Aorta (tissue), 5 donors: ENCODE measurements around the gene MYL9. TPM values are rescaled to one million over a fixed set of nuclear protein-coding genes. Genes with fewer than 3 reads are reported as not detected.

Experiments used
- ATAC-seq: fragments of 200-7000 bp; cut with Tn5 transposase; one replicate; pipeline ENCODE4 v1.9.1; 2022; ENCODE audit warnings: moderate library complexity; ENCODE audit not compliant: low FRiP score
- DNase-seq, 2 donors: peaks; one replicate each; pipeline ENCODE4 v3.0.0-alpha.2; 2020
- H3K27ac ChIP-seq, 2 donors: one replicate each; pipeline ENCODE4 v1.5.1; 2013; ENCODE audit warnings: low read length in 2 of 2, mild to moderate bottlenecking in 2 of 2, moderate library complexity in 2 of 2, control low read depth in 1 of 2, inconsistent platforms in 1 of 2, low read depth in 1 of 2
- H3K27me3 ChIP-seq, 2 donors: one replicate each; pipeline ENCODE4 v1.6.1; 2013; ENCODE audit warnings: control low read depth in 1 of 2, low read length in 1 of 2, mild to moderate bottlenecking in 1 of 2, moderate library complexity in 1 of 2; ENCODE audit not compliant: insufficient read depth in 2 of 2, control insufficient read depth in 1 of 2
- H3K36me3 ChIP-seq, 2 donors: one replicate each; pipeline ENCODE4 v1.6.1; 2013; ENCODE audit warnings: control low read depth in 1 of 2, low read length in 1 of 2, mild to moderate bottlenecking in 1 of 2; ENCODE audit not compliant: insufficient read depth in 2 of 2, control insufficient read depth in 1 of 2
- H3K4me1 ChIP-seq, 2 donors: one replicate each; pipeline ENCODE4 v1.6.1; 2013; ENCODE audit warnings: low read length in 2 of 2, control low read depth in 1 of 2, mild to moderate bottlenecking in 1 of 2, moderate library complexity in 1 of 2; ENCODE audit not compliant: insufficient read depth in 2 of 2, control insufficient read depth in 1 of 2
- H3K4me3 ChIP-seq, 2 donors: one replicate each; pipeline ENCODE4 v1.5.1; 2013; ENCODE audit warnings: low read length in 2 of 2, control low read depth in 1 of 2, mild to moderate bottlenecking in 1 of 2
- H3K9me3 ChIP-seq: one replicate; pipeline ENCODE4 v1.6.1; 2013; ENCODE audit warnings: mild to moderate bottlenecking, low read length; ENCODE audit not compliant: control insufficient read depth
- WGBS, 2 donors: extraction: QIAGEN DNeasy Blood & Tissue Kit; methylation state at CpG; one replicate each; pipeline ENCODE4 v1.1.7; 2013; 5-methylcytosine and 5-hydroxymethylcytosine counted together
- intact Hi-C, 2 donors: fragments of 100-400 bp; cut with DNase I; formaldehyde crosslinking; loops; one replicate each; pipeline versions ENCODE4 v1.14.2 to v1.15.0; 2022
- polyA plus RNA-seq, 2 donors: library from polyadenylated mRNA; stranded (reverse); fragments of 200-250 nt; gene quantifications; one replicate each; pipeline ENCODE4 v1.2.3, GENCODE V29; 2013
- total RNA-seq, 2 donors: library from RNA; stranded (reverse); fragmentation: NEBNext Ultra II Directional; extraction: Animal tissue kit (Norgen Biotek cat#: 25700); gene quantifications; one replicate each; pipeline ENCODE4 v1.2.1, GENCODE V29; 2021
- donor health status: healthy with polysubstance abuse.
- donor health status: Bipolar disorder and iron deficiency.
- donor health status: DM: no; HTN: no; CAD: no.
- donor health status: DM: no; HTN: no; CAD: no.
- donor health status: DM: yes; HTN: yes; CAD: no.

Gene MYL9
- total and polyA plus RNA-seq, 4 donors: 1,693 to 3,222 (median 2,353) TPM

DNA sequence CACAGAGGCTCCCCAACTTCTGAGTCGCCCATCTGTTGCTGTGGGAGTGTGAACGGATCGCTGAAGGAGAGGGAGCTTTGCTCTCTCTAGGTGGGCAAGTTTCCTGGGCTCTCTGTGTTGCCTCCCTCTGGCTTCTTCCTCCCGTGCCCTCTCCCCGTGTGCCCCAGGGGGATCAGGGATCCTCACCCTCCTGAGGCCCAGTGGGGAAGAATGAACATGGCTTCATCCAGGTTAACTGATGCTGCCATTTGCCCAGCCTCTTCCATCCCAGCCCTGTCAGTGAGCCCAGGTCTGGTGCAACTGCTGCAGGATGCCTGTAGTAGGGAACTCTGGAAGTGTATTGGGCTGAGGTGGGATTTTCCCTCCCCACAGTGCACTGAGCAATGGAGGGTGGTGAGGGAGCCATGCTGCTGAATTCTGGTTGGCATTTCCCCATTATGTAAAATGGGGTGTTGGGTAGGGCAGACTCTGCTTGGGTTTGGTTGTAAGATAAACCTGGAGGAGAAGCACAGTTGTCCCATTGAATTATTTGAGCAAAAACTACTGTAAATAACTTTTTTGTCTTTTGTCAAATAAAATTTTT lies 52.1 kb downstream of the MYL9 start:
- intact Hi-C loops: loop anchor here (5.0 kb wide), 1 partner anchor 36 kb away; no protein-coding TSS in a partner anchor
- H3K4me1 ChIP-seq: no peaks in the 10 kb centered on the region
- no peaks in the 10 kb centered on the region for H3K36me3 ChIP-seq

DNA sequence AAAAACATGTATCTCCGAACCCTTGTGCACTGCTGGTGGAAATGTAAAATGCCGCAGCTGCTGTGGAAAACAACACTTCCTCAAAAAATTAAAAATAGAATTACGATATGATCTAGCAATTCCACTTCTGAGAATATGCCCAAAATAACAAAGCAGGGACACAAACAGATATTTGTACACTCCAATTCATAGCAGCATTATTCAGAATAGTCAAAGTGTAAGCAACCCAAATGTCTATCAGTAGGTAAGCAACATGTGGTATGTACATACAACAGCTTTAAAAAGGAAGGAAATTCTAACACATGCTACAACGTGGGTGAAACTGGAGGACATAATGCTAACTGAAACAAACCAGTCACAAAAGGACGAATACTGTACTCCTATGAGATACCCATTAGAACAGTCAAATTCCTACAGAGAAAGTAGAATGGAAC lies 58.6 kb downstream of the MYL9 start:
- Histone ChIP-seq H3K4me3 (no peak overlapping the region), H3K27ac (no peak overlapping the region), H3K9me3 (no peaks in the 10 kb centered on the region), H3K36me3 (no peaks in the 10 kb centered on the region), H3K27me3 (no peaks in the 10 kb centered on the region), H3K4me1 (no peaks in the 10 kb centered on the region)
- WGBS, 2 donors: 15 to 19% methylated on average over 5 of the region's 5 CpGs
- ATAC-seq: no peak
- DNase-seq: no peak
- intact Hi-C loops: loop anchor here in 1 of 2 donors (10.0 kb wide), 1 partner anchor 395 kb away; no protein-coding TSS in a partner anchor

More for the DNA sequence above, 52.1 kb downstream of the MYL9 start:
- DNase-seq: no peak
- H3K9me3 ChIP-seq: no peaks in the 10 kb centered on the region
- 80 to 85% methylated on average over 5 of the region's 5 CpGs for WGBS, 2 donors
- H3K27me3 ChIP-seq: no peaks in the 10 kb centered on the region
- no peak for ATAC-seq
- H3K27ac ChIP-seq: no peak overlapping the region
- no peak overlapping the region for H3K4me3 ChIP-seq

Other genes starting within 250 kb of the MYL9 start
- 100 to 1,000 TPM; 110 to 150 TPM for gene DLGAP4, start 235.2 kb upstream of the MYL9 start, total RNA-seq
- 10 to 100 TPM; 33.2 to 85.9 TPM for gene DLGAP4, start 235.2 kb upstream of the MYL9 start, polyA plus RNA-seq
- 10 to 100 TPM; 11.8 to 12.8 TPM for gene TGIF2, start 32.1 kb downstream of the MYL9 start, total RNA-seq
- gene TGIF2, start 32.1 kb downstream of the MYL9 start, polyA plus RNA-seq: 1 to 10 TPM; 3.6 to 5.3 TPM
- 10 to 100 TPM; 39.8 to 48.1 TPM for gene RAB5IF, start 64.3 kb downstream of the MYL9 start, total RNA-seq
- 10 to 100 TPM; 52.1 to 71.0 TPM for gene RAB5IF, start 64.3 kb downstream of the MYL9 start, polyA plus RNA-seq
- gene SLA2, start 104.7 kb downstream of the MYL9 start, total RNA-seq: 1 to 10 TPM in 1 of 2 donors, under 1 TPM in 1; 0.99 to 1.0 TPM
- under 1 TPM in 1 of 2 donors, not detected in 1; 0.13 TPM for gene SLA2, start 104.7 kb downstream of the MYL9 start, polyA plus RNA-seq
- 10 to 100 TPM; 35.7 to 37.6 TPM for gene NDRG3, start 204.6 kb downstream of the MYL9 start, total RNA-seq
- 10 to 100 TPM; 31.4 to 31.8 TPM for gene NDRG3, start 204.6 kb downstream of the MYL9 start, polyA plus RNA-seq
- 1 to 10 TPM; 7.1 to 7.7 TPM for gene DSN1, start 232.2 kb downstream of the MYL9 start, total RNA-seq
- 10 to 100 TPM in 1 of 2 donors, 1 to 10 TPM in 1; 7.1 to 10.6 TPM for gene DSN1, start 232.2 kb downstream of the MYL9 start, polyA plus RNA-seq